Spleen (tissue), 11 donors: Measurements from ENCODE around the gene CHCHD1. TPM values are rescaled to one million over a fixed set of nuclear protein-coding genes. Genes with fewer than 3 reads are reported as not detected.

ENCODE experiments used
- DNase-seq: peaks from one replicate; pipeline ENCODE4 v3.0.0-alpha.2; 2020
- H3K27ac ChIP-seq, 8 donors: fragments of 200-600 bp; sonication (generic) in 7 of 8; 1 replicate in 4 of 8; 2 replicates in 4 of 8; pipeline versions ENCODE4 v1.5.0 to v1.8.0; 2016 to 2021; ENCODE audit warnings: inconsistent platforms in 4 of 8, mild to moderate bottlenecking in 4 of 8, moderate library complexity in 1 of 8
- H3K27me3 ChIP-seq, 7 donors: fragments of 200-600 bp; sonication (generic) in 6 of 7; replicated peaks in 1 of 7; 1 replicate in 4 of 7; 2 replicates in 3 of 7; pipeline versions ENCODE4 v1.5.0 to v1.8.0; 2016 to 2021; ENCODE audit warnings: inconsistent platforms in 3 of 7, mild to moderate bottlenecking in 1 of 7
- H3K36me3 ChIP-seq, 6 donors: fragments of 200-600 bp; sonication (generic) in 5 of 6; 1 replicate in 4 of 6; 2 replicates in 2 of 6; pipeline versions ENCODE4 v1.5.0 to v1.8.0; 2016 to 2021; ENCODE audit warnings: inconsistent platforms in 2 of 6
- H3K4me1 ChIP-seq, 6 donors: fragments of 200-600 bp; sonication (generic) in 5 of 6; 1 replicate in 3 of 6; 2 replicates in 3 of 6; pipeline versions ENCODE4 v1.5.0 to v1.8.0; 2016 to 2021; ENCODE audit warnings: inconsistent platforms in 3 of 6
- H3K4me3 ChIP-seq, 8 donors: fragments of 200-600 bp; sonication (generic) in 7 of 8; 1 replicate in 4 of 8; 2 replicates in 4 of 8; pipeline versions ENCODE4 v1.5.0 to v1.8.0; 2016 to 2021; ENCODE audit warnings: inconsistent platforms in 4 of 8, mild to moderate bottlenecking in 4 of 8, moderate library complexity in 2 of 8
- H3K9me3 ChIP-seq, 8 donors: fragments of 200-600 bp; sonication (generic) in 7 of 8; 1 replicate in 4 of 8; 2 replicates in 4 of 8; pipeline versions ENCODE4 v1.5.0 to v1.8.0; 2016 to 2021; ENCODE audit warnings: inconsistent platforms in 4 of 8
- POLR2A ChIP-seq, 3 donors: fragments of 450-650 bp; IDR thresholded peaks; one replicate each; pipeline ENCODE4 v1.5.1; 2017; ENCODE audit warnings: antibody characterized with exemption in 3 of 3, mild to moderate bottlenecking in 1 of 3
- POLR2AphosphoS5 ChIP-seq, 3 donors: sonication (generic); formaldehyde crosslinking; IDR thresholded peaks; one replicate each; pipeline ENCODE4 v1.5.1; 2017; ENCODE audit warnings: antibody characterized with exemption in 3 of 3
- WGBS, 5 donors: extraction: QIAGEN DNeasy Blood & Tissue Kit in 3 of 5; methylation state at CpG; one replicate each; pipeline versions ENCODE4 v1.1.5 to v1.1.7; 2013 to 2018; 5-methylcytosine and 5-hydroxymethylcytosine counted together
- intact Hi-C: fragments of 100-400 bp; cut with DNase I; formaldehyde crosslinking; loops from one replicate; pipeline ENCODE4 v1.15.0; 2023; ENCODE audit warnings: low total_unique reads
- polyA plus RNA-seq, 3 donors: library from polyadenylated mRNA; stranded (reverse); fragments of 200-250 nt; gene quantifications; one replicate each; pipeline ENCODE4 v1.2.1, GENCODE V29; 2013
- total RNA-seq, 7 donors: library from RNA; depleted of rRNA in 3 of 7; stranded (reverse); fragments of >200 nt in 3 of 7; fragmentation: NEBNext Ultra II Directional in 4 of 7; extraction: Animal tissue kit (Norgen Biotek cat#: 25700) in 4 of 7; gene quantifications; one replicate each; pipeline versions ENCODE4 v1.1.0 to v1.2.1, GENCODE V29; 2016 to 2021
- TF ChIP-seq, protein P1 (sequence below), 11 experiments: fragments of 200-600 bp in 7 of 11; fragments of 450-650 bp in 4 of 11; sonication (generic) in 4 of 11; IDR thresholded peaks in 8 of 11; conservative IDR thresholded peaks in 3 of 11; 1 replicate in 7 of 11; 2 replicates in 4 of 11; pipeline versions ENCODE4 v1.4.0 to v1.8.0; 2016 to 2021; ENCODE audit warnings: antibody characterized with exemption in 11 of 11, inconsistent platforms in 4 of 11, mild to moderate bottlenecking in 1 of 11
- donor health status: healthy with polysubstance abuse.
- donor health status: DM: no; HTN: no; CAD: no; lungs with moderate emphysema.
- donor health status: DM: no; HTN: no; CAD: no.
- donor health status: Bipolar disorder and iron deficiency.
- donor health status: healthy.
- donor health status: DM: no; HTN: no; CAD: no.
- donor health status: DM: yes; HTN: yes; CAD: no.

The CHCHD1 gene
- total and polyA plus RNA-seq, 10 donors, result 14.6 to 75.9 (median 26.4) TPM

DNA sequence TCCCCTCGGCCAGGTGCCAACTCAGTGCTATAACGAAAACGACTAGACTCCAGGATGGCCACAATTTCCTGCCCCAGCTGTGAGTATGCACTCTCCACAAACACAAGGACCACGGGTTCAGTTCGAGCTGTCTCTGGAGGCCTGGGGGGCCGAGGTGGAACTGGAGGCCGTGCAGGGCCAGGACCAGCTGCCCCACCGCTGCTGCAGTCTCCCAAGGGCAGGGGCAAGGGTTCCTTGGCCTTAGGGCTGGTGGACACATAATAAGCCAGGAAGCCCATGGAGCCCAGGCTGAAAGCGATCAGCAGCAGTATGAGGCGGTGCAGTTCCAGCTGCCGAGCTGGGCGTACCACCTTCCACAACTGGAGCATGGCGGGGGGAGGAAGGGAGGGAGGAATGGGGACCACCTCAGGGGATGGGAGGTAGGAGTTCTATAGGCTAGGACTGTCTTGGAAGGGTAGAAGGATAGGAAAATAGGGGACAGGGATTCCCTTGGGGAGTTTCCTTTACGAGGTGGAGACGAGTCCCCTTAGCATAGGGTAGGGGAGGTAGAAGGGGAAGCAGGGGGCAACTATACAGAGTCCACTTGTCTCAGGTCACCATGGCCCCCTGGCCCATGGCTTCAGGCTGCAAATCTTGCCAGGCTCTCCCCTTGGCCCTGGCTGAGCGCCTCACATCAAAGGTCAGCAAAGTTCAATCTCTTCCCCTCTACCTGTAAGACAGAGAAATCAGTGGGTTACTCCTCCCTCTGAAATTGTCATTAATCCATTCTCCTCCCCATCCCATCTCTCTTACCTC lies 26.4 kb downstream of the CHCHD1 start:
- H3K4me1 ChIP-seq, result peaks cover 18 to 86% (median 63%) of the 10 kb centered on the region in 6 donors
- peaks cover 0 to 76% (median 55%) of the 10 kb centered on the region in 6 donors for H3K36me3 ChIP-seq
- peak overlapping the region in 1 of 8 donors; percentile 26 for H3K4me3 ChIP-seq
- WGBS, 5 donors, result 89 to 94% (median 90%) methylated on average over 16 of the region's 16 CpGs
- H3K27me3 ChIP-seq, result no peaks in the 10 kb centered on the region
- H3K9me3 ChIP-seq, result no peaks in the 10 kb centered on the region
- intact Hi-C loops, result no loop called here
- TF ChIP-seq POLR2A (IDR thresholded peaks at IDR 0.05) (no peak), POLR2AphosphoS5 (IDR thresholded peaks at IDR 0.05) (peak in 1 of 3 donors; percentile 48)
- peak overlapping the region in 1 of 8 donors; percentile 100 for H3K27ac ChIP-seq
- DNase-seq, result no peak

DNA sequence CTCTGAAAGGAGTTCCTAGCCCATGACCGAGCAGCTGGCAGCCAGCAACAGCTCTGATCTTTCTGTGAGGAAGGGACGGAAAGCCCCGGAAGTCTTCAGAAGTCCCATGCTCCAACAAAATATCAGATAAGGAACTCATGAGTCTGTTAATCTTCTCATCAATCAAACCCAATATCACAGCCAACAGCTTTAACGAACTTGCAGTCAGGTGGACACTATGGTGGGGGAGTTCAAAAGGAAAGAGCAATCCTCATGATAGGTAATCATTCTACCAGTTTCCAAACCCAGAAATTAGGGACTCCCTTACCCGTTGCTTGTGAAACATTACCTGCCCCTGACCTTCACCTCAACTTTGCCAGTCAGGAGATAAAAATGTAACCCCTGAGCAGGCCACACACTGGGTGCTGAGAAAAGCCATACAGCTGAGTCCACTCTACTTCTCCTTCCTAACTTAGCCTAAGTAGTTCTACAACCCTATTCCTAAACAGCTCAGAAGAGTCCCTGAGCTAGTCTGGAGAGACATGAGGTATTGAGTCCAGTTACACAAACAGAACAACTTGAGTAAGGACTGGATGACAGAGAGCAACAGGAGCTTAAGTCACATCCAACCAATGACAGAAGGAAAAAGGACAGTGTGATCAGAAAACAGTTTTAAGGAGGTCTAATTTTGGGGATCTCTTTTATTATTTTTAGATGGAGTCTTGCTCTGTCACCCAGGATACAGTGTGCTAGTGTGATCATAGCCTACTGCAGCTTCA lies 27.4 kb downstream of the CHCHD1 start:
- WGBS, 5 donors, result 61 to 80% (median 74%) methylated on average over 5 of the region's 5 CpGs

DNA sequence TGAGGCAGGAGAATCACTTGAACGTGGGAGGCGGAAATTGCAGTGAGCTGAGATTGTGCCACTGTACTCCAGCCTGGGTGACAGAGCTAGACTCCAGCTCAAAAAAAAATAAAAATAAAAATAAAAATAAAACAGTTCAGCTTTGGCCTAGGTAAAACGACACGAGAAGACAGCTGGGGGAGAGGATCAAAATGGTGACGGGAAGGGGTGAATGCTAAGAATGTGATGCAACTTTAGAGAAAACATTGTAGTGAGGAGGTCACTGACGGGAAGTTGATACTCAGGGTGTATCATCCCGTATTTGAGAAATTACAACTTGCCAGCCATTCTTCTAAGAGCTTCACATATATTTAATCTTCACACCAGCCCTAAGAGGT lies 28.5 kb downstream of the CHCHD1 start:
- intact Hi-C loops, result no loop called here
- no peak for DNase-seq
- H3K36me3 ChIP-seq, result peaks cover 0 to 76% (median 44%) of the 10 kb centered on the region in 6 donors
- no peaks in the 10 kb centered on the region for H3K27me3 ChIP-seq
- TF ChIP-seq, protein P1, sequence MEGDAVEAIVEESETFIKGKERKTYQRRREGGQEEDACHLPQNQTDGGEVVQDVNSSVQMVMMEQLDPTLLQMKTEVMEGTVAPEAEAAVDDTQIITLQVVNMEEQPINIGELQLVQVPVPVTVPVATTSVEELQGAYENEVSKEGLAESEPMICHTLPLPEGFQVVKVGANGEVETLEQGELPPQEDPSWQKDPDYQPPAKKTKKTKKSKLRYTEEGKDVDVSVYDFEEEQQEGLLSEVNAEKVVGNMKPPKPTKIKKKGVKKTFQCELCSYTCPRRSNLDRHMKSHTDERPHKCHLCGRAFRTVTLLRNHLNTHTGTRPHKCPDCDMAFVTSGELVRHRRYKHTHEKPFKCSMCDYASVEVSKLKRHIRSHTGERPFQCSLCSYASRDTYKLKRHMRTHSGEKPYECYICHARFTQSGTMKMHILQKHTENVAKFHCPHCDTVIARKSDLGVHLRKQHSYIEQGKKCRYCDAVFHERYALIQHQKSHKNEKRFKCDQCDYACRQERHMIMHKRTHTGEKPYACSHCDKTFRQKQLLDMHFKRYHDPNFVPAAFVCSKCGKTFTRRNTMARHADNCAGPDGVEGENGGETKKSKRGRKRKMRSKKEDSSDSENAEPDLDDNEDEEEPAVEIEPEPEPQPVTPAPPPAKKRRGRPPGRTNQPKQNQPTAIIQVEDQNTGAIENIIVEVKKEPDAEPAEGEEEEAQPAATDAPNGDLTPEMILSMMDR (IDR thresholded peaks at IDR 0.05 in 8 of 11, conservative IDR thresholded peaks at IDR 0.05 in 3 of 11), result no peak
- TF ChIP-seq POLR2A (IDR thresholded peaks at IDR 0.05) (no peak), POLR2AphosphoS5 (IDR thresholded peaks at IDR 0.05) (no peak)
- H3K4me3 ChIP-seq, result peak overlapping the region; percentile 68 to 98 (median 89)
- H3K4me1 ChIP-seq, result peaks cover 18 to 80% (median 52%) of the 10 kb centered on the region in 6 donors
- WGBS, 5 donors, result 44 to 71% (median 49%) methylated on average over 7 of the region's 7 CpGs
- H3K27ac ChIP-seq, result peak overlapping the region; percentile 90 to 100 (median 98)
- H3K9me3 ChIP-seq, result no peaks in the 10 kb centered on the region

More for the DNA sequence above, 27.4 kb downstream of the CHCHD1 start:
- TF ChIP-seq POLR2AphosphoS5 (IDR thresholded peaks at IDR 0.05), result no peak
- TF ChIP-seq, protein P1 (IDR thresholded peaks at IDR 0.05 in 8 of 11, conservative IDR thresholded peaks at IDR 0.05 in 3 of 11), result no peak
- no peak for TF ChIP-seq POLR2A (IDR thresholded peaks at IDR 0.05)
- H3K4me1 ChIP-seq, result peaks cover 18 to 80% (median 54%) of the 10 kb centered on the region in 6 donors
- H3K9me3 ChIP-seq, result no peaks in the 10 kb centered on the region
- H3K27ac ChIP-seq, result peak overlapping the region in 4 of 8 donors; percentile 95 to 100 (median 99)
- DNase-seq, result no peak
- intact Hi-C loops, result no loop called here
- no peaks in the 10 kb centered on the region for H3K27me3 ChIP-seq
- peak overlapping the region in 2 of 8 donors; percentile 94 to 98 for H3K4me3 ChIP-seq
- H3K36me3 ChIP-seq, result peaks cover 0 to 76% (median 49%) of the 10 kb centered on the region in 6 donors

DNA sequence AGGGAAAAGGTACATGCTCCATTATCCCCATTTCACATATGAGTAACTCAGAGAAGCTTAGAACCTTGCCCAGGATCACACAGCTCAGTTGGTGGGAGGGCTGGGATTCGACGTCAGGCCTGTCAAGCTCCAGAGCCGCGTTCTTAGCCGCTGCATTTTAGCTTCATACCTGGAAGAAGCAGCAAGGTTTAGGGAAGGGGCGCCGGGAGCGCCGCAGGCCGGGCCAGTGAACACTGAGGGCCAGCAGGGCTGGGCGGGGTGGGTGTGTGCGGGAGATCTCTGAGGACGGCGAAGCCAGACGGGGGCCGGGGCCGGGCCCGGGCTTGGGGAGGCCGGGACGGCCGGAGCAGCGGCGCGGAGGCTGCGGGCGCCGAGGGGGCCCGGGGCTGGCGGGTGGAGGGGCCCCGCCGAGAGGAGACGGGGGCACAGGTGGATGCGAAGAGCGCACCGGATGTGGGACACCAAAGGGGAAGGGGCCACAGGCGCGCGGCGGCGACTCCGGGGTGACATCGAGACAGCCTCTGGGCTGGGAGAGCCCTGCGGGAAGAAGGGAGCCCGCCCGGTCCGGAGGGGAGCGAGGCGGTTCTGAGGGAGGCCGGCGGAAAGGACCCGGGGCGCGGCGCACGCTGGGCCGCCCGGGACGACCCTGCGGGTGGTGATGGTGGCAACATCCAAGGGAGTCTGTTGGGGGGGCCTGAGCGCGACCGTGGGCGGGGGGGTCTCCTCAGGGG lies 29.1 kb downstream of the CHCHD1 start:
- DNase-seq, result peak; percentile 95
- Histone ChIP-seq H3K9me3 (no peaks in the 10 kb centered on the region), H3K4me1 (peaks cover 18 to 80% (median 54%) of the 10 kb centered on the region in 6 donors), H3K36me3 (peaks cover 0 to 76% (median 39%) of the 10 kb centered on the region in 6 donors), H3K27me3 (no peaks in the 10 kb centered on the region), H3K27ac (peak overlapping the region; percentile 90 to 100 (median 98)), H3K4me3 (peak overlapping the region; percentile 68 to 98 (median 89))
- TF ChIP-seq POLR2A (IDR thresholded peaks at IDR 0.05) (no peak), POLR2AphosphoS5 (IDR thresholded peaks at IDR 0.05) (no peak)
- TF ChIP-seq, protein P1 (IDR thresholded peaks at IDR 0.05 in 8 of 11, conservative IDR thresholded peaks at IDR 0.05 in 3 of 11), result no peak
- intact Hi-C loops, result no loop called here
- 1% methylated on average over 50 to 63 of the region's 63 CpGs for WGBS, 5 donors
